DMS114 treated with DMSO at 0.1 percent for 48 hours (cell line): Measurements from ENCODE around the gene LRRC8D.

Source experiments
- DNase-seq: peaks from one replicate; lab custom pipeline; 2025; ENCODE audit not compliant: unreplicated experiment; lab: John Stamatoyannopoulos, UW

The LRRC8D gene

DNA sequence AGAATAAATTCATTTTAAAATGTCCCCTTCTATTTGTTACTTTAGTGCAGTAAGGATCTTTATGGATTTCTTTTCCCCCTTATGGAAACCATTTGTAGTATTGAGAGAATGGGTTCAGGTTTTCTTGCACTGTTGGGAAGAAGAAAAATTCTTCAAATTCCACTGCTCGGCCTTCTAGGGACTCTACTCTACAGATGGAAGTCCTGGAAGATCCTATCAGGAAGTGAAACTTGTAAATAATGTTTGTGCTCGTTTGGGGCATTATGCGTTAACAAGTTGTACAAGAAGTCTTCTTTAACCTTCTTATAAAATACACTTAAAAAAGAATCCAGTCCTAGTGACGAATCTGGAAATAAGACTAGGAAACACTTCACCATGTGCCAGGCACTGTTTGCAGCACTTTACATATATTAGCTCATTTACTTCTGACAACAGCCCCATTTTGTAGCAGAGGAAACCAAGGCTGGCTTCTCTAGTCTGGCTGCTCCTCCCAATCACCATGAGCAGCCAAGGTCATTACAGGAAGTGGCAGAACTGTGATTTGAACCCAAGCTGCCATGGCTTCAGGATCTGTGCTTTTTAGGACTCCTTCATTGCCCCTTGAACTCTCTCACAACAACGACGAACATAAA, 11.8 kb downstream of the LRRC8D start:
- no peak for DNase-seq

DNA sequence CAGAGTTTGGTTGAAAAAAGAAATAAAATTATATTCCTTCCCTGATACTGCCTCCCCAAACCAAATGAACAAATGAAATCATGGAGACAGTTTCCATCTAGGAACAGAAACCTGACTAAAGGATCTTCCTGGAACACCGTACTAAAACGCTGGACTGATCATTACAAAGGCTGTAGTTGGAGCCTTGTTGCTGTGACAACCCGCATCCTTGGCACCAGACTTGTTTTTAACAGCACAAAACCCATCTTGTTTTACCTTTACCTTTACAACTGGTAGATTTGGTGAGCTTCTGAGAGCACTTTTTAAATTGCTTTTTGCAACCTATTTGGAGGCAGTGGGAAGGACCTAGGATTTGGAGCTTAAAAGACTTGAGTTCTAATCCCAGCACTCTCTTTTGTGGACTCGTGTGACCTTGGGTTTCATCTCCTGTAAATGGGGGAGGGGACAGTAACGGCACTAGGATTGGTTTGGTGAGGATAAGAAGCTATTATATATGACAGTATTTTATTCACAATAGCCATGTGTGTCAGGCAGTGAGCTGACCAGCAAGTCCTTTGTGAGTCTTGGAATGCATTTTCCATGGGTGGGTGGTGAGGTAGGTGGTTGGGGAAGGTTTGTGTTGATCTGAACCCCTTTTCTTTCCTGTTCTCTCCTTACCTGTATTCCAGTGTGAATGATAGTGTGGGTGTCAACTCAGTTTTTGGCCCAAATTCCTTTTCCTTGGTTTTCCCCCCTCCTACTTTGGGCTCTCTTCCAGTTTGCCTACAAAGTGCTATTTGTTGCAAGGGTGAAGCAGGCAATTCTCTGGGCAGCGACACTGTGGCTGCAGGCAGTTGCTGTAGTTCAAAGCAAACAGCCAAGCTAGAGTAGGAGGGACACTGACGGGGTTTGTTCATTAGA, 12.6 kb downstream of the LRRC8D start:
- no peak for DNase-seq

DNA sequence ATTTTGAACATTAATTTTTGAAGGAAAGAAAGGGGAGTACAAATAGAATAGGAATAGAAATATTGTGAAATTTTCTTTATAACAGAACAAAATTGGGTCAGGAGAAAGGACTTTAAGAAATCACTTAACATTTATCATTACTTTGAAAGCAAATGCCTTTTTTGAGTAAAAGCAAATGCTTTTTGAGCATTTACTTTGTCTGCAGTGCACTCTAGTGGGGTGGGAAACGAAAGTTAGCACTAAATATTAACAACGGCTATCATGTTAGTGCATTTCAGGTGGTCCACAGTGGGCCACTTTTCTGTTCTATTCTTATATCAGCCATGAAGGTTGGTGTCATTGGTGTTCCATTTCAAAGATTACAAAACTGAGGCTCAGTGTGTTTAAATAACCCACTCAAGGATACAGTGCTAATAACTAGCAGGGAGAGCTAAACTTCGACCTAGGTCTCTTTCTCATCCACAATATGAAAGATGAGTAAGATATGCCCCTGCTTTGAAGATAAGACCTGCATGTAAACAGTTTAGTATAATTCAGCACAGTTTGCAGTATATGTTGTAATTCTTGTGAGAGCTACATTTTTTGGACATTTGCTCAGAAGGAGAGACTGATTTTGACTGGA, 13.4 kb downstream of the LRRC8D start:
- no peak for DNase-seq

DNA sequence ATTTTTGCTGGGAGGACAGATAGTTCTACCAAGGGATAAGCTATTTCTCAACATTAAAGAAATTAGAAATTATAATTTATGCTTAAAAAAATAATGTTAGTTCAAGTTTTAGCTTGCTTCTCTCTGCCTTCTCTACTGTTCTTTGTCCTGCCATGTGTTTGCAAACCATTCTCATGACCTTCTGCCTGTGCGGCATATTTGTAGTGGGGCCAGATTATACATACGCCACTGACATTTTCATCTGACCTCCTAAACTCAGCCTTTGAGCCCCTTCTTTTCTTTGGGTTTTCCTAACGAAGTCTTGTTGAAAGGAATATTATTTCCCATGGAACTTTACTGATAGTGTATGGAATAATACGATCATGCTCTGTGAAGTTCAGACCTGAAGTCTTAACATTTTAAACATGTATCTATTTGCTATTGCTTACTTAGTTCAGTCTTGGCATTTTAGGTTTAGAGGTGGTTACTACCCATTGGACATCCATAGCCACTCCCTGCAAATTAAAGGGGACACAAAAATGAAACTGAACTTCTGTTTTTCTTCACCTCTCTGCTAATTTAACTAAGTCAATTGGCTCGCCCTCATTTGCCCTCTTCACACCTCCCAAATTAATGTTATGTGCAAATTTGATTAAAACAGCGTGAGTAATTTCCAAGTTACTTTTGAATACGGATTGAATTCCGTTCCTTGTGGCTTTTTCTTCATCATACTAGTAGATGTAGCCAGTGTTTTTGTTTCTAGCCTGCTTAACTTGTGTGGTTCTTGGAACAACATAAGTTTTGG, 15.6 kb downstream of the LRRC8D start:
- no peak for DNase-seq

DNA sequence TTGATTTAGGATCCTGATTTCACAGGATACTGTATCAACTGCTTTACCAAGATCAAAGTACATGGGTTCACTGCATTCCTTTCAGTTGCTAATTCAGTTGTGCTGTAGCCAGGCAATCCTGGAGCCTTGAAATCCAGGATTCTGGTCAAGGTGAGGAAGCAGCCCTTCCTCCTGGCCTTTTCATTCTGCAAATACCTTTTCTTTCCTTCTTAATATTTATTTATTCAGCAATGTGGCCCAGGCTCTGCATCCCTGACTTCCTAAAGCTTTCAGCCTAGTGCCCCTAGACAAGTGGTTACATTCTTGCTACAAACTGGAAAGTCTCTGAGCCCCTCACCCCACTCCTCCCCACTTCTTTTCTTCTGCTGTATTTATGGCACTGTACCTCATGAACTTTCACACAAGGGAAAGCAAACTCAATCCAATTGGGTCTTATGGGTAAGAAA, 16.2 kb downstream of the LRRC8D start:
- DNase-seq, result no peak

DNA sequence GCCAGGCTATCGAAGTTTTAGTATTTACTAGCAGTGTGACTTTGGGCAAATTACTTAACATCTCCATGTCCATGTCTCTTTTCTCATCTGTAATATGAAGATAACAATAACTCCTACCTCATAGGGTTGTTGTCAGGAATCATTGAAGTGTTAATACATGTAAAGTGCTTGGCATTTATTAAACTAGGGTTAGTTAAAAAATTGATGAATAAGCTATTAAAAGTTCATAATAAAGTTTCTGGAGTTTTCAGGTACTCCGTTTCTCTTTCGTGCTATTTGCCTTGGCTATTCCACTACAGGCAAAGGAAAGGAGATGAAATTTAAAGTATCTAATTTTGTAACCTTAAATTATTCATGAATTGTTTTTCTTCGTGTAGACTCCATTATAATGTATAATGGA, 16.7 kb downstream of the LRRC8D start:
- no peak for DNase-seq

DNA sequence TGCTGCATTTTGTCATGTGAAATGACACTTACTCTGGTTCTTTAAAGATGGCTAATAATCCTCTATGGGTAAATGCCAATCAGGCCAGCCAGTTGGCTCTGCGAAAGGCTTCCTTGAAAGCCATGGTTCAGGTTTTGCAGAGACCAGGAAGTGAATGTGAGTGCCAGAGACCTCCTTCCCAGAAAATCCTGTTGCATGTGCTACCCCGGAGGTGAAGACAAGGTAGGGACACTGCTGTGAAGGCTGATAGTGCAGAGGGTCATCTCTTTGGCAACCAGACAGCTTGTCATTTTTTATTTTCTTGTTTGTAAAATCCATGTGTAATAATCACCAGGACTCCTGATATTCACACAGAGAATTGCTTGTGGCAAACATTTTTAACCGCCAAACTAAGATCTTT, 18.7 kb downstream of the LRRC8D start:
- no peak for DNase-seq

DNA sequence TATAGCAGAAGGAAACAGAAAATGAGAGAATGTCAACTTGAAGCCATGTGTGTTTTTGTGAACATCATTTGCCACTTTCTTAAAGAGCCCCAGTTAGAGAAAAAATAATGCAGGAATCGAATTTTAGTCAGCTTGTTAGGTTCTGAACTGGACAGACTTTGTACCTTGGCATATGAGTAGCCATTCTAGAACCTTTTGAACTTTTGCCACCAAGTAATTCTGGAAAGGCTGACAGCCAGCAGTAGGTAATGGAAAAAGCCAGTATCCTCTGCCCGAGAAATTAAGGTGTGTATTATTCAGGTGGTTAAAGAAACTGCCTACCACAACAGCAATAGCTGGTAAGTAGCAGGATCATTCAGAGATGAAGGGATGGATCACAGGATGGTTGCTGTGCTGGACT, 20.7 kb downstream of the LRRC8D start:
- no peak for DNase-seq

DNA sequence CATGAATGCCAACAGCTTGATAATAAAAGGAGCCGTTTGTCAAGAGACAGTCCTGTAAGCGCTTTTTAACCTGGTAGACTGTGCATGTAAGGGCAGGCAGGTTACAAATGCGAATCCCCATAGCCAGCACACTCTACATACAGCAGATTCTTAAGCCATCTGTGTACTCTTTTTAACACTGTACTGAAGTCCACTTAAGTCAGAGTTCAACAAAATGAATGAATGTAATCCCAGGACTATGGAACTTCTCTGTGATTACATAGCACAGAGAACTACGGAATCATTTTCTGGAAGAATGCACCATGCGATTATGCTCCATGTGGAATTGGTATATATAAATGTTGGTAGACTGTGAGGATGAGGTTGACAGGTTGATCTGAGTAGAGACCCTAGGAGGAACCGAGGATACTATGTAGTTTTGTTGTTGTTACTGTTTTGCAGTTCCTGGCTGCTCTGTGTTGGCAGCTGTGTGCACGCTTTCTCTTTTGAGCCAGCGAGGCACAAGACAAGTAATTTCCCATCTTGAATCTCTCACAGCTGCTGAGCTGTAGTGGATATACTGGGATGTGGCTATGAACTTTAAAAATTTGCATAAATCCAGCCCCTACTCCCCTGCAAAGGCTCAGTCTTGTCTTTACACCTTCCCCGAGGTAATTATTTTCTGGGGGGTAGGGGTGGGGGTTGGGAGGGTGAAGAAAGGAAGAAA, 21.9 kb downstream of the LRRC8D start:
- no peak for DNase-seq

DNA sequence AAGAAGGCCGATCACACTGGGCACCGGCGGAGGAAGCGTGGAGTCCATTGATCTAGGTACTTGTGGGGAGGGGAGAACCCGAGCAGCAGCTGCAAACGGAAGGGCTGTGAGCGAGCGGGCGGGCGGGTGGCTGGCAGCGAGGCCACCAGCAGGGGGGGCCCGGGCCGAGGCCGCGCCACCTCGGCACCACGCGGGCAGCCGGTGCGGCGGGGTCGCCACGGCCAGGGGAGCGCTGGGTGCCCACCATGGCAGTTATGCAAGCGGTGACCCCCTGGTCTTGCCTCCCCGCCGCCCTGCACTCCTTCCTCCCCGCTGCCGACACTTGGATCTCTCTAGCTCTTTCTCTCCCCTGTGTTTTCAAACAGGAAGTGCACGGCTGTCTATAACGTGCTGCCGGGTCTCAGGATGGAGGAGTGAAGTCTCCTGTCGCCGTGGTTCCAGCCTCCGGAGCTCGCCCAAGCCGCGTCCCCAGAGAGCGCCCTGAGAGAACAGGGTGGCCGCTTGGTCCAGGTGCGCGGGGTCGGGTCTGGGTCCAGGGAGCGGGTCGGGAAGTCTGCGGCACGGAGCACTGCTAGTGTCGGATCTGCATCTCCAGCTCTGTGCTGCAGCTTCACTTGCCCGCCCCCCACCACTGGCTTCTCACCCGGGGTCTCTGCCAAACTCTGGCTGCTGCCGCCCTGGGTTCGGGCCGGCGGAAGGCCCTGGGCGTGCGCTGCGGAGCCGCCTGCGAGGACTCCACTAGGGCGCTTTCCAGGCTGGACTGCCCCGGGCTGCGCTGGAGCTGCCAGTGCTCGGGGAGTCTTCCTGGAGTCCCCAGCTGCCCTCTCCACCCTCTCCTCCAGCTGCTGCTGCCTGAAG, 22.7 kb downstream of the LRRC8D start:
- no peak for DNase-seq

DNA sequence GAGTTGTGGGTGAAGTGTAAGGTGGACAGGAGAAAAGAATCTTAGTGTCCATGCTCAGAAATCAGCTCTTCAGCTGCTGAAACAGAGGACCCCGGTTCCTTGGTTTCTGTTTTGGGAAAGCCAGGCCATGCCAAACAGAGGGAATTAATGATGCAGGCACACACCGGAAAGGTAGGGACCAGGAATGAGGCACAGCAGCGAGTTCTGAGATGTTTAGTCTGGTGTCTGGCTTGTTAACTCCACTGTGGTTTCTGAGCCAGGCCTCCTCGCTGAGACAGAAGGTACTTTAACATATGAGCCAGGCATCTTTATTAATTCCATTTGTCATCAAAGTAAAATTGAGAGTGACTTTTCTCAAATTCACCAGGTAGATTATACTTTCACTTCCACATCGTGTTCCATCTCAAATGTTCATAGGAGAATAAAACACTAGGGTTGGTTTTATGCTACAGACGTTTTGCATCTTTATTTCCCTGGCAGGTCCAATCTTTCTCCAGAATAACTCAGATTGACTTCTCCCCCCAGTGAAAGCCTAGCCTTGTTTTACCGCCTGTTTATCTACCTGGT, 23.5 kb downstream of the LRRC8D start:
- no peak for DNase-seq

DNA sequence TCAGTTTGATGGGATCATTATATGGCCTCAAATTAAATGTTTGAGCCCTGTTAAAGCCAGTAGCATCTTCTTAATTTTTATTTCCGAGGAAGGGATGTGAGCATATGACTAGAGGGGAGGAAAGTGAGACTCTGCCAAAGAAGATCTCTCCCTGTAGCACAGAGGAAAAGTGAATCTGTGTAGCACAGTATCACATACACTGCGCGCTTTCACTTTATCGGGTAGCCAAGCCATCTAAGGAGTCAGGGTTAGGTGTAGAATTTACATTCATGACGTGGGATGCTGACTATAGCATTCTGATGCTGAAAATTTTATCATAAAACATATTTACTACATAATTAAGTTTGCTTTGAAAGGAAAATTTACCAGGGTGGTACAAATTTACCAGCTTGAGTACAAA, 24.0 kb downstream of the LRRC8D start:
- no peak for DNase-seq

DNA sequence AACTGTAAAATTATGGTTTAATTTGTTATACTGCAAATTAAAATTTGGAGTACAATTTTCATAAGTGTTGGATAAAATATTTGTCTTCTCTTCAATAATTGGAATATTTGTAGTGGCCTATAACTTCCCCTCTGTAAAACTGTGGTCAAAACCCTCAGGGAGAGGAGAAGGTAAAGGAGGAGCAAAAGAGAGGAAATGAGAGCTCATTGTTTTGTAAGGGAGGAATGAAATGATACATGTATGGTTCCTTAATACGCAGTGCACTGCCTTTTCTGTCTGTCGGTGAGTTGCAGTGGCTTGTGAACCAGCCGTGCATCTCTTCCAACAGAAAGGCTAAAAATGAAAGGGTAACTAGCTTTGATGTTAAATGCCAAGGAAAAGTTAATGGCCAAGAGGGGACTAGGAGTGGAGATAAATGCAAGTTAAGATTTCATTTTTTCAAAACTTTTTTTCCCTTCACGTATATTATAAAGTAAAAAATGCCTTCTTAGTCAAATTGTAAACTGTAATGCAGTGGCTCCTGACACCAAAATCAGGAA, 26.4 kb downstream of the LRRC8D start:
- no peak for DNase-seq

DNA sequence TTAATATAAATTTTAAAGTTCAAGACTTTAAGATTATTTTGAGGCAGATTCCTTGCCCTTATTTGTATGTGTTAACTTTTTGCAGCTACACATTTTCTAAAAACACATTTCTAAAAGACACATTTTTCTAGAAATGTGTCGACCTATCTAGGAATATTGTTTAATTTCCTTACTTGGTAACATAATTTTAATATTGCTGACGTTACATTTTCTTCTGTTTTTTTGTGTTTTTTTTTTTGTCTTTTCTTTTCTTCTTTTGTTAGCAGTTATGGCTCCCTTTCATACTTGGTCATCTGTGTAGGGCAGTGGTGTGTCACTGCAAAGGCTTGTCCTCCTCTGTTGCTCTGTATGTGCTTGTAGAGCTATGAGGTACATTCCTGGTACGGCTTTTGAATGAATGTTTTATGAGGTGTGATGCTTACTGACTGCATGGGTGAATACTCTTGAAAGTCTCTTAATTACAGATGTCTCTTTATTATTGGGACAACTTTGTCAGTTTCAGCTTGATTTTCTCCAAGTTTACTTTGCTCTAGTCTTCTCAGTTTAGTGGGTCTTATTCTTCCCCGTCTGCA, 30.1 kb downstream of the LRRC8D start:
- no peak for DNase-seq

DNA sequence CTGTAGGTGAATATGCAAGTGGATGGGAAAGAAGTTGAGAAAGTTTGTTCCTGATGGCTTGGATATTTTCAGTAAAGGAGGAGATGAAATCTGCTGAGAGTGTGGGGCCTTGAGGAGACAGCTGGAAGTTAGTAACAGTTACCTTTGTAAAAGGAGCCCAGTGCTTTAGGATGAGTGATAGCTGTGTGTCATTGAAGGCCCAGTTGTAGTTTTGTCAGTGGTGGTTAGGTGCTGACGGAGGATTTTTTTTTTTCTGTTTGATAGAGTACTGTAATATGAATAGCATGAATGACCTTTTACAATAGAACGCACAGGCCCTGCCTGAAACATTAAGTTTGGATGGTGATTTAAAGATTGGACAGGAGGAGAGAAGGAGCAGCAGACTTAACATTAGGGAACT, 33.3 kb downstream of the LRRC8D start:
- no peak for DNase-seq

DNA sequence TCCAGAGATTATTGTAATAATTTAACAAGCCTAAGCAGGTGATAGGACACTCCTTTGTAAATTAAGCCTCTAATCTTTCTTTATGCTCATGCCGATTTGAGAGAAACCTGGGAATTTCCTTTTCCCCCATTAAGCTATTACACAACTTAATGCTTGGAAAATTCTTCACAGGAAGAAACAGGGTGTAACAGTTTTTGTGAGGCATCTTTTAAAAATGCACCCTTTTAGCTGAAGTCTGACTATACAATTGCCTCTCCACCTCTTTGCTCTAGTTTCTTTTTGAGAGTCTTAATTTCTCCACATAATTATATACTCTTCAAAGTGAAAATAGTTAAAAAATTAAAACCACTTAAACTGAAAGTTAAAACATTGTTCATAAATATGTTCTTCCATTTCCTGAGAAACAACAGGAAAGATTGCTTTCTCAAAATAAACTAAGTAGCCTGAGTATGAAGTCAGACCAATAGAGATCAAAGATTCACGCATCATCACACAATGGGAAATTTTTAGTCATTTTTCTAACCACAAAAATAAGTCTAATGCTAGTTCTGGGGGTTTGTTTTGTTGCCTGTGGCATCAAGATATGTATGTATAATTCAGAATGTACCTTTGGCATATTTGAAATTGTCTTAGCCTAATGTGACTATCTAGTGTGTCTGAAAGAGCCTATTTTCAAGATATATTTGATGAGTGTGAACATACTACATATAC, 34.7 kb downstream of the LRRC8D start:
- DNase-seq, result no peak

DNA sequence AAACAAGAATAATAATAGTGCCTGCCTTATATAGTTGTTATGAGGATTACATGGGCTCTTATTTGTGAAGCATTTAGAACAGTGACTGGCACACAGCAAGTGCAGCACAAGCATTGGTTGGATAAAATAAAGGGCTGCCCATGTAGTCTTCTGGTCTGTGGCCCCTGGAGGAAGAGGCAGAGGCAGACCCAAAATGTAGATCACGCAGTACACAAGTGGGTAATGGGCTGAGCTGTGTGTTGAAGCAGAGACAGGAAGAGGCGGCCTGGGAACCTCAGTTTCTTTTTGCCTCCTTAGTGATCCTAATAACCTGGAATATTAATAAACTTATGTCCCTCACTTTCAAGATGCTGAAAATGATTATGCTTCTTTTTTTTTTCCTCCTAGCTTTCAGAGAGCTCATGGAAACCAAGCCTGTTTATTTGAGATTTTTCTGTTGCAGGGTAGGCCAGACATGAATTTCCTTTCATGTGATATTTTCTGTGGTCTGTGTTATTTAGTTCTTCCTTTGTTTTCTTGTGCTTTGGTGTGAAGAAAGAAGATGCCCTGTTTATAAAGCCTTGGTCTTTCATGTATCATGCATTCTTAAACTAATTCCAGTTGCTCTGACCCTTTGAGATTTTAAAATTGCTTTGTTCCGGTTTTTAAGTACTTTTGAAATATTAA, 42.5 kb downstream of the LRRC8D start:
- no peak for DNase-seq
